Natural killer cell (primary cell): ENCODE results near the gene HOXB1. TPM values are rescaled to one million over a fixed set of nuclear protein-coding genes. Genes with fewer than 3 reads are reported as not detected.
A peak's percentile ranks its signal among the peaks of the same experiment; 100 is the strongest.

Experiments
- ATAC-seq, 3 donors: fragments of 150-1000 bp in 2 of 3; fragments of 200-7000 bp in 1 of 3; cut with Tn5 transposase; 1 replicate in 1 of 3; 2 replicates in 2 of 3; pipeline ENCODE4 v1.10.0; 2021; ENCODE audit warnings: mild to moderate bottlenecking in 2 of 3, moderate library complexity in 2 of 3
- DNase-seq, 2 donors: peaks; one replicate each; pipeline versions ENCODE4 v3.0.0 to v3.0.0-alpha.2; 2013 to 2021; ENCODE audit warnings: mixed read lengths in 1 of 2
- H3K27ac ChIP-seq: one replicate; pipeline ENCODE4 v1.5.1; 2013; ENCODE audit warnings: mild to moderate bottlenecking, low read length
- H3K27me3 ChIP-seq: one replicate; pipeline ENCODE4 v1.6.1; 2013; ENCODE audit warnings: low read length; ENCODE audit not compliant: control insufficient read depth, insufficient read depth
- H3K36me3 ChIP-seq: one replicate; pipeline ENCODE4 v1.6.1; 2013; ENCODE audit warnings: low read length; ENCODE audit not compliant: control insufficient read depth, insufficient read depth
- H3K4me1 ChIP-seq: one replicate; pipeline ENCODE4 v1.6.1; 2013; ENCODE audit warnings: low read length; ENCODE audit not compliant: control insufficient read depth, insufficient read depth
- H3K4me3 ChIP-seq: one replicate; pipeline ENCODE4 v1.5.1; 2013; ENCODE audit warnings: low read length
- H3K9me3 ChIP-seq: one replicate; pipeline ENCODE4 v1.6.1; 2013; ENCODE audit warnings: low read length; ENCODE audit not compliant: control insufficient read depth, insufficient read depth
- H3K27ac Mint-ChIP-seq, 2 donors: one replicate each; pipeline ENCODE4 v1.8.0; 2022; ENCODE audit warnings: mild to moderate bottlenecking in 2 of 2, mixed read lengths in 2 of 2, moderate library complexity in 1 of 2
- H3K27me3 Mint-ChIP-seq, 2 donors: one replicate each; pipeline ENCODE4 v1.8.0; 2022; ENCODE audit warnings: low read depth in 2 of 2, mixed read lengths in 2 of 2
- H3K36me3 Mint-ChIP-seq: one replicate; pipeline ENCODE4 v1.8.0; 2022; ENCODE audit warnings: mixed read lengths
- H3K4me1 Mint-ChIP-seq, 2 donors: one replicate each; pipeline ENCODE4 v1.8.0; 2022; ENCODE audit warnings: mixed read lengths in 2 of 2
- H3K4me3 Mint-ChIP-seq: one replicate; pipeline ENCODE4 v1.8.0; 2022; ENCODE audit warnings: mild to moderate bottlenecking, moderate library complexity, mixed read lengths
- H3K9me3 Mint-ChIP-seq, 2 donors: one replicate each; pipeline ENCODE4 v1.8.0; 2022; ENCODE audit warnings: mixed read lengths in 2 of 2
- CTCF ChIP-seq: fragments of 200-600 bp; IDR thresholded peaks from one replicate; pipeline ENCODE4 v1.8.0; 2022; ENCODE audit warnings: antibody characterized with exemption
- WGBS: methylation state at CpG from one replicate; pipeline ENCODE4 v1.1.7; 2013; ENCODE audit warnings: missing lambda C conversion rate; ENCODE audit not compliant: insufficient coverage; 5-methylcytosine and 5-hydroxymethylcytosine counted together
- intact Hi-C: fragments of 100-400 bp; cut with micrococcal nuclease; formaldehyde crosslinking; loops from one replicate; pipeline ENCODE4 v1.14.2; 2022
- total RNA-seq, 4 donors: library from RNA; stranded (reverse); fragments of 120-200 nt in 1 of 4; gene quantifications; one replicate each; pipeline versions ENCODE4 v1.2.3 to v1.2.4, GENCODE V29; 2013 to 2022

The HOXB1 gene
- total RNA-seq, 3 donors from 2014 or later (not counting 1 experiment from before 2014, with no cell fraction given): not detected

- intact Hi-C loops: no loop called here
- Mint-ChIP-seq H3K4me3 (peak overlapping the region; percentile 97), H3K27me3 (peaks cover 37 to 48% of the 10 kb centered on the region in 2 donors), H3K9me3 (no peaks in the 10 kb centered on the region), H3K27ac (peak overlapping the region; percentile 86 to 89), H3K36me3 (no peaks in the 10 kb centered on the region), H3K4me1 (peaks cover 37 to 64% of the 10 kb centered on the region in 2 donors)
- no peak for DNase-seq
- Histone ChIP-seq H3K27me3 (peaks cover 35% of the 10 kb centered on the region), H3K27ac (peak overlapping the region; percentile 51), H3K36me3 (no peaks in the 10 kb centered on the region), H3K4me3 (peak overlapping the region; percentile 81), H3K4me1 (peaks cover 51% of the 10 kb centered on the region), H3K9me3 (no peaks in the 10 kb centered on the region)
- ATAC-seq: peak; percentile 39 to 48 (median 44)
- WGBS: 12% methylated on average over 43 of the region's 43 CpGs
- no peak for TF ChIP-seq CTCF
Observed at GRCh38 chr17:48578616-48579470, 48.0 kb upstream of the HOXB1 start.

- Histone ChIP-seq H3K9me3 (no peaks in the 10 kb centered on the region), H3K4me3 (peak within 1 kb of the TSS; percentile 81), H3K27ac (peak within 1 kb of the TSS; percentile 55), H3K4me1 (peaks cover 59% of the 10 kb centered on the region), H3K27me3 (peaks cover 29% of the 10 kb centered on the region), H3K36me3 (no peaks in the 10 kb centered on the region)
- intact Hi-C loops: no loop called here
- H3K4me3 Mint-ChIP-seq: peak within 1 kb of the TSS; percentile 97
- no peak for TF ChIP-seq CTCF
- under 1% methylated on average over 58 of the region's 58 CpGs for WGBS
- peaks cover 44 to 71% of the 10 kb centered on the region in 2 donors for H3K4me1 Mint-ChIP-seq
- peak; percentile 77 to 85 (median 84) for ATAC-seq
- peaks cover 30 to 42% of the 10 kb centered on the region in 2 donors for H3K27me3 Mint-ChIP-seq
- H3K36me3 Mint-ChIP-seq: no peaks in the 10 kb centered on the region
- H3K27ac Mint-ChIP-seq: peak within 1 kb of the TSS; percentile 86 to 89
- DNase-seq: peak; percentile 67 to 85
- H3K9me3 Mint-ChIP-seq: no peaks in the 10 kb centered on the region
Observed at GRCh38 chr17:48577946-48578615, 47.3 kb upstream of the HOXB1 start, which contains the start of gene HOXB4. HOXB4 (minus strand) TSS chr17:48578350; CDS start chr17:48578319, 31 bp downstream.

- Mint-ChIP-seq H3K4me1 (peaks cover 44 to 70% of the 10 kb centered on the region in 2 donors), H3K4me3 (peak overlapping the region; percentile 83), H3K9me3 (no peaks in the 10 kb centered on the region), H3K27me3 (peaks cover 23 to 35% of the 10 kb centered on the region in 2 donors), H3K27ac (peak overlapping the region in 1 of 2 donors; percentile 89), H3K36me3 (no peaks in the 10 kb centered on the region)
- peaks cover 60% of the 10 kb centered on the region for H3K4me1 ChIP-seq
- H3K27ac ChIP-seq: no peak overlapping the region
- no peak for TF ChIP-seq CTCF
- intact Hi-C loops: no loop called here
- DNase-seq (peak in 1 of 2 donors; percentile 50), ATAC-seq (peak in 2 of 3 donors; percentile 10 to 13)
- 2% methylated on average over 10 of the region's 19 CpGs for WGBS
- no peaks in the 10 kb centered on the region for H3K9me3 ChIP-seq
- H3K27me3 ChIP-seq: peaks cover 26% of the 10 kb centered on the region
- no peaks in the 10 kb centered on the region for H3K36me3 ChIP-seq
- H3K4me3 ChIP-seq: peak overlapping the region; percentile 44
Observed at GRCh38 chr17:48577330-48577945, 46.6 kb upstream of the HOXB1 start.
